ENCODE measurements around the gene SV2B. TPM values are rescaled to one million over a fixed set of nuclear protein-coding genes. Genes with fewer than 3 reads are reported as not detected.

Gene SV2B
- polyA plus RNA-seq, 1 donor = 2.4 TPM

GRCh38 chr15:91208371-91208770 is 108.3 kb downstream of the SV2B start:
- no CpG with 5 or more reads among the region's 1 CpG for WGBS (ENCODE audit: insufficient coverage, low lambda C conversion rate)
- no peaks in the 10 kb centered on the region for H3K9me3 ChIP-seq (ENCODE audit: control insufficient read depth, low read depth, low read length)
- no peak for DNase-seq
- H3K36me3 ChIP-seq (ENCODE audit: control insufficient read depth, insufficient read depth, low read length) = no peaks in the 10 kb centered on the region
- no peak overlapping the region for H3K27ac ChIP-seq (ENCODE audit: low read length)
- H3K27me3 ChIP-seq (ENCODE audit: control insufficient read depth, insufficient read depth, low read length) = no peaks in the 10 kb centered on the region
- no peaks in the 10 kb centered on the region for H3K4me1 ChIP-seq (ENCODE audit: control insufficient read depth, insufficient read depth, low read length)
- H3K4me3 ChIP-seq (ENCODE audit: low read length) = no peak overlapping the region

GRCh38 chr15:91209318-91209717 is 109.3 kb downstream of the SV2B start:
- H3K27me3 ChIP-seq (ENCODE audit: control insufficient read depth, insufficient read depth, low read length) = no peaks in the 10 kb centered on the region
- WGBS (ENCODE audit: insufficient coverage, low lambda C conversion rate) = no CpG with 5 or more reads among the region's 4 CpGs
- no peaks in the 10 kb centered on the region for H3K36me3 ChIP-seq (ENCODE audit: control insufficient read depth, insufficient read depth, low read length)
- no peak overlapping the region for H3K27ac ChIP-seq (ENCODE audit: low read length)
- H3K4me1 ChIP-seq (ENCODE audit: control insufficient read depth, insufficient read depth, low read length) = no peaks in the 10 kb centered on the region
- no peaks in the 10 kb centered on the region for H3K9me3 ChIP-seq (ENCODE audit: control insufficient read depth, low read depth, low read length)
- DNase-seq = no peak
- H3K4me3 ChIP-seq (ENCODE audit: low read length) = no peak overlapping the region

GRCh38 chr15:91209726-91210125 is 109.7 kb downstream of the SV2B start:
- Histone ChIP-seq H3K4me1 (ENCODE audit: control insufficient read depth, insufficient read depth, low read length) (no peaks in the 10 kb centered on the region), H3K36me3 (ENCODE audit: control insufficient read depth, insufficient read depth, low read length) (no peaks in the 10 kb centered on the region), H3K9me3 (ENCODE audit: control insufficient read depth, low read depth, low read length) (no peaks in the 10 kb centered on the region), H3K27ac (ENCODE audit: low read length) (no peak overlapping the region), H3K27me3 (ENCODE audit: control insufficient read depth, insufficient read depth, low read length) (no peaks in the 10 kb centered on the region), H3K4me3 (ENCODE audit: low read length) (no peak overlapping the region)
- DNase-seq = no peak
- no CpG with 5 or more reads among the region's 3 CpGs for WGBS (ENCODE audit: insufficient coverage, low lambda C conversion rate)

DNA sequence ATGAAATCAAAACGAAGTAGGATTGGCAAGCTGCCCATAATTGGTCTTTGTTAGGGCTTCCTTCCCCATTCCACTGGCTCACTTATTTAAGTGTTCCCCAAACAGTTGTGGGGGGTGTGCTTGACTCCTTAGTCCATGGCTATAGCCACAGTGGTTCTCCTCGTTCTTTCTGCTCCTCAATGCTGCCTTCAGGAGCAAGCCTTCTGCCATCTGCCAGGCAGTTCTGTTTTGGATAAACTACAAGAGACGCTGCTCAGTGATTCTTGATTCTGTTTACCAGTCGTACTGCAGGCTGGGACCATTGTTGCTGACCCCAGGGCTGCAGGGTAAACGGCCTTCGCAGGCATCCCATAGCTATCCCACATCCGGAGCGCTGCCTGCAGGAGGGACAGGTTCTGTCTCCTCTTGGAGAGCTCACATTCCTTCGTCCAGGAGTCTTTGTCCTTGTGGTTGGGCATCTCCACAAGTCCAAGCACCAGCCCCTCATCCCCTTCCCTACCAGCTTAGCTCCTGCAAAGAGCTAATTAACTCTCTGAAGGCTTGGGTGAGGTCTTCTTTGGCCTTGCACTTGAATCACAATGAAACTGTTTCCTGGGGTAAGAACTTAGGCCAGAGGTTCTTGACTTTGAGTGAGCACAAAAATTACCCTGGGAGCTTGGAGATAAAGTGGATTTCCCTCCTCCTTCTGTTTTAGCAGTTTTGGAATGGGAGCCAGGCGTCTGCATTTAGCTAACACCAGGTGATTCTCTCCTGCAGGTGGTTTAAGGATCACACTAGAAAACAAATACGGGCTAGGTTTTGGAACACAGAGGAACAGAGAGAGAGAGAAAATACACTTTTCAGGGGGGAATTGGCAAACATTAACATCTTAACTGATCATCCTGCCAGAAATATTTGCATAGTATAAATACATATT is 114.9 kb downstream of the SV2B start:
- H3K36me3 ChIP-seq (ENCODE audit: control insufficient read depth, insufficient read depth, low read length) = no peaks in the 10 kb centered on the region
- WGBS (ENCODE audit: insufficient coverage, low lambda C conversion rate) = 33% methylated on average over 1 of the region's 11 CpGs
- H3K27ac ChIP-seq (ENCODE audit: low read length) = no peak overlapping the region
- H3K4me3 ChIP-seq (ENCODE audit: low read length) = no peak overlapping the region
- H3K9me3 ChIP-seq (ENCODE audit: control insufficient read depth, low read depth, low read length) = no peaks in the 10 kb centered on the region
- no peaks in the 10 kb centered on the region for H3K4me1 ChIP-seq (ENCODE audit: control insufficient read depth, insufficient read depth, low read length)
- no peaks in the 10 kb centered on the region for H3K27me3 ChIP-seq (ENCODE audit: control insufficient read depth, insufficient read depth, low read length)
- no peak for DNase-seq

GRCh38 chr15:91216000-91216399 is 115.9 kb downstream of the SV2B start:
- DNase-seq = no peak
- WGBS (ENCODE audit: insufficient coverage, low lambda C conversion rate) = no CpG with 5 or more reads among the region's 3 CpGs
- H3K9me3 ChIP-seq (ENCODE audit: control insufficient read depth, low read depth, low read length) = no peaks in the 10 kb centered on the region
- H3K27me3 ChIP-seq (ENCODE audit: control insufficient read depth, insufficient read depth, low read length) = no peaks in the 10 kb centered on the region
- H3K36me3 ChIP-seq (ENCODE audit: control insufficient read depth, insufficient read depth, low read length) = no peaks in the 10 kb centered on the region
- H3K4me3 ChIP-seq (ENCODE audit: low read length) = no peak overlapping the region
- H3K27ac ChIP-seq (ENCODE audit: low read length) = no peak overlapping the region
- H3K4me1 ChIP-seq (ENCODE audit: control insufficient read depth, insufficient read depth, low read length) = no peaks in the 10 kb centered on the region

DNA sequence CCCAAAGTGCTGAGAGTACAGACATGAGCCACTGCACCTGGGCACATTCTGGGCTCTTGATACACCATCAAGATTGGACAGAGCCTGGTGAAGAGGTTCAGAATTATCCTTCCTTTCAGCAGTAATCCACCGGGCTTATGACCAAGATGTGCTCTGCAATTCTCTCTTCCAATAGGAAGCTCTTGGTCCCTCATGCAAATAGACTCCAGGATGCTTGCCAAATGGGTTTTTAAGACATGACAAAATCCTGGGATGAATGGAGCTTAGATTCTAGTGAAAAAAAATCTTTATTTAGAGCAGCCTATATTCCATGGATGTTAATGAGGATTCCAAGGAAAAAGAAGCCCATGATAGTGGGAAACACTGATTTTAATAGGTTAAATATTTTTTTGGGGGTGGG is 119.1 kb downstream of the SV2B start:
- no peak for DNase-seq
- no peaks in the 10 kb centered on the region for H3K27me3 ChIP-seq (ENCODE audit: control insufficient read depth, insufficient read depth, low read length)
- no CpG with 5 or more reads among the region's 1 CpG for WGBS (ENCODE audit: insufficient coverage, low lambda C conversion rate)
- no peaks in the 10 kb centered on the region for H3K4me1 ChIP-seq (ENCODE audit: control insufficient read depth, insufficient read depth, low read length)
- H3K36me3 ChIP-seq (ENCODE audit: control insufficient read depth, insufficient read depth, low read length) = no peaks in the 10 kb centered on the region
- no peak overlapping the region for H3K27ac ChIP-seq (ENCODE audit: low read length)
- no peaks in the 10 kb centered on the region for H3K9me3 ChIP-seq (ENCODE audit: control insufficient read depth, low read depth, low read length)
- no peak overlapping the region for H3K4me3 ChIP-seq (ENCODE audit: low read length)

DNA sequence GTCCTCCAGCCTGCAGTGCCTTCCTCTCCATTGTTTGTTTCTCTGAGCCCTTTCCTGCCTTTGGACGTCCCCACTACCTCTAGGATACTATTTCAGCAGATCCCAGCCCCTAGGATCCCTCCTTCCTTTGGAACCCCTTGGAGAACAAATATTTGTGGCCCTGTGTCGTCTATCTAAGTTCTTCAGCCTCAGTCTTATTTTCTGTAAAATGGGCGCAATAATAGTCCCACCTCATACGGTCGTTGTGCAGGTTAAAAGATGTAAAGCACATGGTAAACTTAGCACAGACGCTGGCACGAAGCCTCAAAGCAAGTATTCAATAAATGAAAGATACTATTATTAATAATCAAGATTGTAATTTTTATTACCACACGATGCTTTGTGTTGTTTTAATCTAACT is 122.0 kb downstream of the SV2B start:
- Histone ChIP-seq H3K9me3 (ENCODE audit: control insufficient read depth, low read depth, low read length) (no peaks in the 10 kb centered on the region), H3K4me3 (ENCODE audit: low read length) (no peak overlapping the region), H3K27me3 (ENCODE audit: control insufficient read depth, insufficient read depth, low read length) (no peaks in the 10 kb centered on the region), H3K4me1 (ENCODE audit: control insufficient read depth, insufficient read depth, low read length) (no peaks in the 10 kb centered on the region), H3K27ac (ENCODE audit: low read length) (no peak overlapping the region), H3K36me3 (ENCODE audit: control insufficient read depth, insufficient read depth, low read length) (no peaks in the 10 kb centered on the region)
- DNase-seq = no peak
- WGBS (ENCODE audit: insufficient coverage, low lambda C conversion rate) = 70% methylated on average over 2 of the region's 8 CpGs

- H3K4me1 ChIP-seq (ENCODE audit: control insufficient read depth, insufficient read depth, low read length) = no peaks in the 10 kb centered on the region
- no peak overlapping the region for H3K4me3 ChIP-seq (ENCODE audit: low read length)
- no peaks in the 10 kb centered on the region for H3K9me3 ChIP-seq (ENCODE audit: control insufficient read depth, low read depth, low read length)
- no peaks in the 10 kb centered on the region for H3K27me3 ChIP-seq (ENCODE audit: control insufficient read depth, insufficient read depth, low read length)
- 80% methylated on average over 2 of the region's 3 CpGs for WGBS (ENCODE audit: insufficient coverage, low lambda C conversion rate)
- DNase-seq = no peak
- H3K36me3 ChIP-seq (ENCODE audit: control insufficient read depth, insufficient read depth, low read length) = no peaks in the 10 kb centered on the region
- H3K27ac ChIP-seq (ENCODE audit: low read length) = no peak overlapping the region
Observed at GRCh38 chr15:91223863-91224262, 123.8 kb downstream of the SV2B start.

GRCh38 chr15:91224755-91225380 is 124.8 kb downstream of the SV2B start:
- WGBS (ENCODE audit: insufficient coverage, low lambda C conversion rate) = 95% methylated on average over 4 of the region's 7 CpGs
- Histone ChIP-seq H3K36me3 (ENCODE audit: control insufficient read depth, insufficient read depth, low read length) (no peaks in the 10 kb centered on the region), H3K4me1 (ENCODE audit: control insufficient read depth, insufficient read depth, low read length) (no peaks in the 10 kb centered on the region), H3K27ac (ENCODE audit: low read length) (no peak overlapping the region), H3K27me3 (ENCODE audit: control insufficient read depth, insufficient read depth, low read length) (no peaks in the 10 kb centered on the region), H3K9me3 (ENCODE audit: control insufficient read depth, low read depth, low read length) (no peaks in the 10 kb centered on the region), H3K4me3 (ENCODE audit: low read length) (no peak overlapping the region)
- peak in 1 of 2 donors; percentile 11 for DNase-seq

GRCh38 chr15:91225741-91226140 is 125.7 kb downstream of the SV2B start:
- Histone ChIP-seq H3K27me3 (ENCODE audit: control insufficient read depth, insufficient read depth, low read length) (no peaks in the 10 kb centered on the region), H3K4me1 (ENCODE audit: control insufficient read depth, insufficient read depth, low read length) (no peaks in the 10 kb centered on the region), H3K4me3 (ENCODE audit: low read length) (no peak overlapping the region), H3K27ac (ENCODE audit: low read length) (no peak overlapping the region), H3K9me3 (ENCODE audit: control insufficient read depth, low read depth, low read length) (no peaks in the 10 kb centered on the region), H3K36me3 (ENCODE audit: control insufficient read depth, insufficient read depth, low read length) (no peaks in the 10 kb centered on the region)
- WGBS (ENCODE audit: insufficient coverage, low lambda C conversion rate) = 100% methylated on average over 2 of the region's 5 CpGs
- no peak for DNase-seq

Data from large intestine (tissue), 3 donors.